GM21717 (cell line): Measurements from ENCODE around the gene KCNQ2.

Experiments used
- ATAC-seq: cut with Tn5 transposase; IDR thresholded peaks from one replicate; pipeline ENCODE4 v1.9.1; 2021; ENCODE audit warnings: mild to moderate bottlenecking, moderate library complexity; ENCODE audit not compliant: unreplicated experiment

KCNQ2 gene

GRCh38 chr20:63372971-63373885 is 99.2 kb downstream of the KCNQ2 start:
- no peak for ATAC-seq

GRCh38 chr20:63371291-63371865 is 101.1 kb downstream of the KCNQ2 start:
- ATAC-seq = no peak

GRCh38 chr20:63370618-63371187 is 101.8 kb downstream of the KCNQ2 start:
- ATAC-seq = no peak

- no peak for ATAC-seq
Observed at GRCh38 chr20:63369724-63370617, 102.5 kb downstream of the KCNQ2 start.

- ATAC-seq = no peak
Observed at GRCh38 chr20:63369024-63369530, 103.4 kb downstream of the KCNQ2 start.

GRCh38 chr20:63368151-63368550 is 104.3 kb downstream of the KCNQ2 start:
- ATAC-seq = no peak

- ATAC-seq = no peak
Observed at GRCh38 chr20:63367446-63368055, 104.9 kb downstream of the KCNQ2 start.

GRCh38 chr20:63366390-63367365 is 105.8 kb downstream of the KCNQ2 start:
- ATAC-seq = no peak

GRCh38 chr20:63365601-63366389 is 106.7 kb downstream of the KCNQ2 start:
- ATAC-seq = no peak

GRCh38 chr20:63364801-63365585 is 107.5 kb downstream of the KCNQ2 start:
- no peak for ATAC-seq

- no peak for ATAC-seq
Observed at GRCh38 chr20:63363981-63364561, 108.4 kb downstream of the KCNQ2 start.

GRCh38 chr20:63363013-63363957 is 109.2 kb downstream of the KCNQ2 start:
- no peak for ATAC-seq

GRCh38 chr20:63362436-63363009 is 109.9 kb downstream of the KCNQ2 start:
- ATAC-seq = no peak

GRCh38 chr20:63361519-63362435 is 110.7 kb downstream of the KCNQ2 start:
- ATAC-seq = no peak
